Activated B cell treated with CpG ODN at 0.5 μM for 24 hours (primary cell): ENCODE data around the gene BATF3. TPM values are rescaled to one million over a fixed set of nuclear protein-coding genes. Genes with fewer than 3 reads are reported as not detected.
A peak's percentile ranks its signal among the peaks of the same experiment; 100 is the strongest.

Experiments used
- ATAC-seq: fragments of 200-7000 bp; cut with Tn5 transposase; one replicate; pipeline ENCODE4 v1.10.0; 2021; ENCODE audit warnings: low read depth, mild to moderate bottlenecking, moderate library complexity
- CTCF ChIA-PET: fragments of 350-600 bp; sonication (Branson Sonifier 250); formaldehyde crosslinking; loops from one replicate; lab custom pipeline; 2021; ENCODE audit warnings: antibody characterized with exemption; lab: Charles Lee
- POLR2A ChIA-PET: fragments of 350-600 bp; sonication (Branson Sonifier 250); formaldehyde crosslinking; loops from one replicate; lab custom pipeline; 2021; ENCODE audit warnings: antibody characterized with exemption; lab: Charles Lee
- DNase-seq: peaks from one replicate; pipeline ENCODE4 v3.0.0; 2022
- H3K27ac Mint-ChIP-seq: one replicate; pipeline ENCODE4 v1.8.0; 2020; ENCODE audit warnings: mixed read lengths
- H3K27me3 Mint-ChIP-seq: one replicate; pipeline ENCODE4 v1.8.0; 2021; ENCODE audit warnings: mixed read lengths
- H3K36me3 Mint-ChIP-seq: one replicate; pipeline ENCODE4 v1.8.0; 2021; ENCODE audit warnings: low read depth, mixed read lengths
- H3K4me1 Mint-ChIP-seq: one replicate; pipeline ENCODE4 v1.8.0; 2021; ENCODE audit warnings: mixed read lengths
- H3K4me3 Mint-ChIP-seq: one replicate; pipeline ENCODE4 v1.8.0; 2020; ENCODE audit warnings: mild to moderate bottlenecking, mixed read lengths
- H3K9me3 Mint-ChIP-seq: one replicate; pipeline ENCODE4 v1.8.0; 2020; ENCODE audit warnings: mixed read lengths
- CTCF ChIP-seq: fragments of 200-600 bp; IDR thresholded peaks from one replicate; pipeline ENCODE4 v1.8.0; 2022; ENCODE audit warnings: antibody characterized with exemption, mild to moderate bottlenecking
- intact Hi-C: fragments of 100-400 bp; cut with micrococcal nuclease; formaldehyde crosslinking; loops from one replicate; pipeline ENCODE4 v1.15.1; 2024
- total RNA-seq: library from RNA; stranded (reverse); gene quantifications from 2 replicates; pipeline ENCODE4 v1.2.3, GENCODE V29; 2022

Gene BATF3
- 23.5 and 25.2 TPM in 2 replicates for total RNA-seq

DNA sequence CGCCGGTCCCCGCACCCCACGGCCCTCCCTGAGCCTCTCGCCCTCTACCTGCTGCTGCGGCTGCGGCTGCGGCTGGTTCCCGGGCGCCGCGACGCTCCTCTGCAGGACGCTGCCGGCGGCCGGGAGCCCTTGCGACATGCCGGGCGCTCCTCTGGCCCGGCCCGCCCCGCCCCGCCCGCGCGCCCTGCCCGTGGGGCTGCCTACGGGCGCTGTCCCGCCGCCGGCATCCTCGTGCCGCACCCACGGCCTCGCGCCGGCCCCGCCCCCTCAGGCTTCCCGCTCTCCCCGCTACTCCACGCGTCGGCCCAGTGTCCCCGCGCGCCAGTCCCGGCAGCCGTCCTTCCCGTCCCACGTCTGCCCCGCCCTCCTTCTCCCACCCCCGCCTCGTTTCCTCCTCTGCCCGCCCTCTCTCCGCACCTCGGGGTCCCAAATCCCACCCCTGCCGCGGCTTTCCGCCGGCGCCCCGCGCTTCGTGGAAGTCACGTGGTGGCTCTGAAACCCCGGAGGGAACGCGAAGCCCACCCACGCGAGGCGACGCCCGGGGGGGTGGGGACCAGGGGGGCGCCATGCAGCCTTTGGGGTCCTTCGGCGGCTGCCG, at the start of gene BATF3:
TSS of gene BATF3 (minus strand) at position 216 of the 598 bp plus-strand sequence. CDS start at position 138, 78 bp downstream.
- POLR2A ChIA-PET: interaction anchor here (0.7 to 1.3 kb wide), 5 partner anchors 21 to 95 kb away, joined by 3 to 6 read pairs (median 4); partner anchors contain the start of genes NSL1 and TATDN3
- peak within 1 kb of the TSS; percentile 86 for H3K27ac Mint-ChIP-seq
- DNase-seq (peak; percentile 48), ATAC-seq (peak; percentile 35)
- peak within 1 kb of the TSS; percentile 88 for H3K4me3 Mint-ChIP-seq
- H3K9me3 Mint-ChIP-seq: no peaks in the 10 kb centered on the region
- H3K27me3 Mint-ChIP-seq: peaks cover 11% of the 10 kb centered on the region
- H3K4me1 Mint-ChIP-seq: peaks cover 45% of the 10 kb centered on the region
- CTCF ChIA-PET: interaction anchor here (0.7 to 1.9 kb wide), 2 partner anchors 35 to 223 kb away, joined by 4 to 5 read pairs; no protein-coding TSS in a partner anchor
- H3K36me3 Mint-ChIP-seq: no peaks in the 10 kb centered on the region
- intact Hi-C loops: loop anchor here (1.0 to 2.0 kb wide), 6 partner anchors 16 to 296 kb away; no protein-coding TSS in a partner anchor
- TF ChIP-seq CTCF: no peak

DNA sequence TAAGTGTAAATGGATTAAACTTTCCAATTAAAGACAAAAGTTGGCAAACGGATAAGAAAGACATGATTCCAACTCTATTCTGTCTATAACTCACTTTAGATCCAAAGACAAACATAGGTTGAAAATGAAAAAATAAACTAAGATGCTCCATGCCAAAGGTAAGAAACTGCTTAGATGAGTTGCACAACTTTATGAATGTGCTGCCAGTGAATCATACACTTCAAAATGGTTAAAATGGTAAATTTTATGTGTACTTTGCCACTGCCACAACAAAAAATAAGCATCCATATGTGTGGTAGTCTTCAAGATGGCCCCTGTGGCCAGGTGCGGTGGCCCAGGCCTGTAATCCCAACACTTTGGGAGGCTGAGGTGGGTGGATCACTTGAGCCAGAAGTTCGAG, 46.9 kb upstream of the BATF3 start:
- H3K4me3 Mint-ChIP-seq: no peak overlapping the region
- ChIA-PET POLR2A (interaction anchor here (0.6 kb wide), 2 partner anchors 16 to 261 kb away, joined by 4 to 5 read pairs; no protein-coding TSS in a partner anchor), CTCF (interaction anchor here (1.0 to 2.1 kb wide), 3 partner anchors 81 to 270 kb away, joined by 3 to 5 read pairs (median 4); no protein-coding TSS in a partner anchor)
- no peak overlapping the region for H3K27ac Mint-ChIP-seq
- H3K4me1 Mint-ChIP-seq: peaks cover 22% of the 10 kb centered on the region
- no peaks in the 10 kb centered on the region for H3K27me3 Mint-ChIP-seq
- DNase-seq (no peak), ATAC-seq (no peak)
- intact Hi-C loops: no loop called here
- peaks cover 2% of the 10 kb centered on the region for H3K9me3 Mint-ChIP-seq
- H3K36me3 Mint-ChIP-seq: peaks cover 23% of the 10 kb centered on the region
- no peak for TF ChIP-seq CTCF

DNA sequence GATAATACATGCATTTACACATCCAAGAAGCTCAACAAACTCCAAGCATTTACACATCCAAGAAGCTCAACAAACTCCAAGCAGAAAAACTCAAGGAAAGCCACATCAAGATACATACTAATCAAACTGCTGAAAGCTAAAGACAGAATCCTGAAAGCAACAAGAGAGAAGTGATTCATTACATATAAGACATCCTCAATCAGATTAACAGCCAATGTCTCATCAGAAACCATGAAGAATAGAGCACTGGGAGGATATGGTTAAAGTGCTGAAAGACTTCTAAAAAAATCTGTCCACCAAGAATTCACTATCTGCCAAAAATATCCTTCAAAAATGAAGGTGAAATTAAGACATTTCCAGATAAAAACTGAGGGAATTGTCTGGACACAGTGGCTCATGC, 45.7 kb upstream of the BATF3 start:
- Mint-ChIP-seq H3K9me3 (peaks cover 2% of the 10 kb centered on the region), H3K36me3 (peaks cover 28% of the 10 kb centered on the region), H3K4me1 (peaks cover 13% of the 10 kb centered on the region), H3K4me3 (no peak overlapping the region), H3K27me3 (no peaks in the 10 kb centered on the region), H3K27ac (no peak overlapping the region)
- DNase-seq: no peak
- ChIA-PET CTCF (interaction anchor here (2.1 kb wide), 1 partner anchor 268 kb away, joined by 5 read pairs; no protein-coding TSS in a partner anchor), POLR2A (interaction anchor here (0.6 kb wide), 1 partner anchor 13 kb away, joined by 4 read pairs; no protein-coding TSS in a partner anchor)
- intact Hi-C loops: no loop called here
- no peak for TF ChIP-seq CTCF
- ATAC-seq: no peak

DNA sequence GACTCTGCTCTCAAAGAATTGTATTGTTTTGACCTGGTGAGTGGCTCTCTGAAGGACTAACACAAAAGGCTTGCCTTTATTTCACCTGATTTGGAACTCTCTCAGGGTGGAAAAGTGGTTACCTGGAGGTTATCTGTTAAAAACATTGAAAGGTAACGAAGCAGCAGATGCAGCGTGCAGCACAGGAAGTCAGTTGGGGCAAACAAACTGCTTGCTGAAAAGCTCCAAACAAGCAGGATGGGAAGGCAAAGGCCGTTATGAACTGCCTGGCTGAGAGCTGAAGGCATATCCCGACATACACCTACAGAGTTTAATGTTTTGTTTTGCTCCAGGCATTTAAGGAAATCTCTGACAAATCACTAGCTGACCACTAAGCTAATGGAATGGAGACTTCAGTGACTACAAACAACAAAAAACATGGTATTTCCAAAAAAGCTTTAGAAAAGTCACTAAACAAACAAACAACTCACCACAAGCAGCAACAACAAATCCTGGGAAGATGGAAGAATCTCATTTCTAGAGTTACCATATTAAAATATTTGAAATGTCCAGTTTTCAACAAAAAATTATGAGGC, 44.3 kb upstream of the BATF3 start:
- TF ChIP-seq CTCF: no peak
- intact Hi-C loops: no loop called here
- peaks cover 32% of the 10 kb centered on the region for H3K36me3 Mint-ChIP-seq
- ATAC-seq (no peak), DNase-seq (no peak)
- no peak overlapping the region for H3K4me3 Mint-ChIP-seq
- peaks cover 6% of the 10 kb centered on the region for H3K4me1 Mint-ChIP-seq
- ChIA-PET POLR2A (interaction anchor here (0.6 to 0.8 kb wide), 2 partner anchors 48 to 119 kb away, joined by 3 read pairs; partner anchors contain the start of genes NSL1 and TATDN3), CTCF (interaction anchor here (0.9 to 1.7 kb wide), 2 partner anchors 37 to 288 kb away, joined by 4 read pairs; no protein-coding TSS in a partner anchor)
- peaks cover 2% of the 10 kb centered on the region for H3K9me3 Mint-ChIP-seq
- no peak overlapping the region for H3K27ac Mint-ChIP-seq
- H3K27me3 Mint-ChIP-seq: no peaks in the 10 kb centered on the region

GRCh38 chr1:212738330-212738729, 38.7 kb upstream of the BATF3 start:
- ATAC-seq: no peak
- no peak overlapping the region for H3K27ac Mint-ChIP-seq

More at GRCh38 chr1:212738330-212738729, 38.7 kb upstream of the BATF3 start:
- no peaks in the 10 kb centered on the region for H3K9me3 Mint-ChIP-seq
- intact Hi-C loops: no loop called here
- ChIA-PET POLR2A (interaction anchor here (0.5 kb wide), 1 partner anchor 119 kb away, joined by 6 read pairs; no protein-coding TSS in a partner anchor), CTCF (no interaction called here)
- H3K36me3 Mint-ChIP-seq: peaks cover 48% of the 10 kb centered on the region
- DNase-seq: no peak
- no peaks in the 10 kb centered on the region for H3K27me3 Mint-ChIP-seq
- H3K4me1 Mint-ChIP-seq: no peaks in the 10 kb centered on the region
- no peak overlapping the region for H3K4me3 Mint-ChIP-seq
- no peak for TF ChIP-seq CTCF
